Measurements from ENCODE around the gene ZNF606.

ZNF606 gene

GRCh38 chr19:58044886-58045285 lies 42.3 kb upstream of the ZNF606 start:
- Histone ChIP-seq H3K4me3 (ENCODE audit: low read depth, low read length) (no peak overlapping the region), H3K27me3 (replicated peaks) (no peaks in the 10 kb centered on the region), H3K27ac (no peak overlapping the region), H3K36me3 (replicated peaks) (no peaks in the 10 kb centered on the region)
- in situ Hi-C loops (cut with HindIII; ENCODE audit: low pct_ligation_motif_present, low sequenced_read_pairs): no loop called here
- no peak for TF ChIP-seq CTCF (IDR thresholded peaks at IDR 0.05; ENCODE audit: low read depth, low read length, missing control alignments)
- DNase-seq: no peak

- TF ChIP-seq CTCF (IDR thresholded peaks at IDR 0.05; ENCODE audit: low read depth, low read length, missing control alignments): no peak
- no peak for DNase-seq
- Histone ChIP-seq H3K27me3 (replicated peaks) (no peaks in the 10 kb centered on the region), H3K4me3 (ENCODE audit: low read depth, low read length) (no peak overlapping the region), H3K36me3 (replicated peaks) (no peaks in the 10 kb centered on the region), H3K27ac (no peak overlapping the region)
- in situ Hi-C loops (cut with HindIII; ENCODE audit: low pct_ligation_motif_present, low sequenced_read_pairs): no loop called here
These were observed 41.8 kb upstream of the ZNF606 start for GRCh38 chr19:58044391-58044790.

GRCh38 chr19:58042495-58043340 lies 40.1 kb upstream of the ZNF606 start:
- no peak overlapping the region for H3K27ac ChIP-seq
- no peaks in the 10 kb centered on the region for H3K36me3 ChIP-seq (replicated peaks)
- no peaks in the 10 kb centered on the region for H3K27me3 ChIP-seq (replicated peaks)
- H3K4me3 ChIP-seq (ENCODE audit: low read depth, low read length): no peak overlapping the region
- no peak for DNase-seq
- TF ChIP-seq CTCF (IDR thresholded peaks at IDR 0.05; ENCODE audit: low read depth, low read length, missing control alignments): no peak
- in situ Hi-C loops (cut with HindIII; ENCODE audit: low pct_ligation_motif_present, low sequenced_read_pairs): no loop called here

- no peak for DNase-seq
- H3K4me3 ChIP-seq (ENCODE audit: low read depth, low read length): no peak overlapping the region
- H3K27ac ChIP-seq: no peak overlapping the region
- TF ChIP-seq CTCF (IDR thresholded peaks at IDR 0.05; ENCODE audit: low read depth, low read length, missing control alignments): no peak
- H3K36me3 ChIP-seq (replicated peaks): no peaks in the 10 kb centered on the region
- H3K27me3 ChIP-seq (replicated peaks): no peaks in the 10 kb centered on the region
- in situ Hi-C loops (cut with HindIII; ENCODE audit: low pct_ligation_motif_present, low sequenced_read_pairs): no loop called here
These were observed 38.3 kb upstream of the ZNF606 start for GRCh38 chr19:58040751-58041525.

- in situ Hi-C loops (cut with HindIII; ENCODE audit: low pct_ligation_motif_present, low sequenced_read_pairs): no loop called here
- Histone ChIP-seq H3K36me3 (replicated peaks) (no peaks in the 10 kb centered on the region), H3K27me3 (replicated peaks) (no peaks in the 10 kb centered on the region), H3K27ac (no peak overlapping the region), H3K4me3 (ENCODE audit: low read depth, low read length) (no peak overlapping the region)
- DNase-seq: no peak
- TF ChIP-seq CTCF (IDR thresholded peaks at IDR 0.05; ENCODE audit: low read depth, low read length, missing control alignments): no peak
These were observed 36.1 kb upstream of the ZNF606 start for GRCh38 chr19:58038688-58039204.
